ENCODE results near the gene SLC7A11.

The SLC7A11 gene

DNA sequence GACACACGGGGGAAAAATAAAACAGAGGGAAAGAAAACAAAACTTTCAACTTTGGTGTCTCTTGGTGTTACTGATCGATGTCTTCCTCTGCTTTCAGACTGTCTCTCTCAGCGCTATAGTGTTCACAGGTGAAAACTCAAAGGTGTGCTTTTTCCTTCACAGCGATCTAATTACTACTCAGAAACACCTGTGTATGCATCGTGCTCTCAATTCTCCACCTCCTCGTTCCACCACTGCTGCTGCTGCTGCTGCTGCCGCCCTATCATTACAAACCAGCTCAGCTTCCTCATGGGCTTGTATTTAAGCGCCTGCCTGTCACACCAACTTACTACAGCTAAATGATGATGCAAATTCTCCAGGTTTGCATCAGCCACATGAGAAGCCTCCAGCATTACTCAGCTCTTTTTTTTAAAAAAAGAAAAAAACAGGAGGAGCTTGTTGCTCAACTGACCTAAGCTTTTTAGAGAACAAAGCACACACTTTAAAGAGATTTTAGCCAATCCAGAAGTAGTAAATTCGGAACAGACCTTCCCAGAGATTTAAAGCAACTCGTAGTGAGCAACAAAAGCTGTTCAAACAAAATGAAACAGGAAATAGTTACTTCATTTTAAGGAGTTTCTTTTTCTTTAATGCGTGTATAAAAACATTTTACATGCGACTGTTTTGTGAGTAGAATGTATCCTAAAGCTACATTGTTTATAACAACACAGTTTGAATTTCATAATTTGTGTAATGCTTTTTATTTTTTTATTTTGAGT is at the start of gene SLC7A11:
Gene SLC7A11 (minus strand): TSS at position 274 of the 758 bp plus-strand sequence. CDS start 280 bp downstream, outside the sequence.
- Mint-ChIP-seq H3K4me1 (peaks cover 12% of the 10 kb centered on the region), H3K9me3 (no peaks in the 10 kb centered on the region), H3K27me3 (no peaks in the 10 kb centered on the region), H3K27ac (peak within 1 kb of the TSS; percentile 25), H3K36me3 (no peaks in the 10 kb centered on the region), H3K4me3 (peak within 1 kb of the TSS; percentile 81)
- DNase-seq (ENCODE audit: low spot score in 2 of 2): peak in 1 of 2 donors; percentile 24
- ATAC-seq (ENCODE audit: low read depth): peak; percentile 98

DNA sequence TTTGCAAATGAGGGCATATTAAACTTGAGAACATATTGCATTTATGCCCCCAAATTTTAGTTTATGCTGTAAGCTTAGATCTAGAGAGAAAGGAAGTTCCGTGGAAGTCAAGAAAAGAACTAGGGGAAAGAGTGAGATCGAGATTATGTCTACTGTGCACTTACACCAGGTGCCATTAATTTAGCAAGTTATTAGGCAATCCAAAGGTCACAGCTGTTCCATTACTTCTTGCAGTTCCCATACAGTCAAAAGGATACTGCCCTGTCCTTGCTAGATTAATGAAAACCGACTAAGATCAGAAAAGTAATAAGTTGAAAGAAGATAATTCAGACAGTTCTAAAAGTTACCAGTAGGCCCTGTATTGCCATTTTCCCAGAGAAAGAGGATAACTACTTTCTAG is 49.3 kb upstream of the SLC7A11 start:
- Mint-ChIP-seq H3K9me3 (no peaks in the 10 kb centered on the region), H3K36me3 (no peaks in the 10 kb centered on the region), H3K27me3 (no peaks in the 10 kb centered on the region), H3K4me3 (no peak overlapping the region), H3K27ac (no peak overlapping the region), H3K4me1 (no peaks in the 10 kb centered on the region)
- no peak for DNase-seq (ENCODE audit: low spot score in 2 of 2)
- no peak for ATAC-seq (ENCODE audit: low read depth)

DNA sequence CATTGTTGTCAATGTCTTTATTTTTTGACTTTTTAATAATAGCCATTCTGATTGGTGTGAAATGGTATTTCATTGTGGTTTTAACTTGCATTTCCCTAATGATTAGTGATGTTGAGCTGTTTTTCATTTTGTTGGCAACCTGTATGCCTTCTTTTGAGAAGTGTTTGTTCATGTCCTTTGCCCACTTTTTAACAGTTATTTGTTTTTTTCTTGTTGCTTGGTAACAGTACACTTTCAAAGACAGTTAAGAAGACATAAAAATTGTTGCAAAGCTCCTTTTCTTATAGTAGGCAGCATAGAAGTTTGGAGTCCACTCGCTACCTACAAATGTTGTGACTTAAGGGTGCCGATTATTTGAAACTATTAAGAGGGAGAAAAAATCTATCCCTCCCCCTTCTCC is 48.7 kb upstream of the SLC7A11 start:
- Mint-ChIP-seq H3K27me3 (no peaks in the 10 kb centered on the region), H3K27ac (no peak overlapping the region), H3K36me3 (no peaks in the 10 kb centered on the region), H3K9me3 (no peaks in the 10 kb centered on the region), H3K4me1 (no peaks in the 10 kb centered on the region), H3K4me3 (no peak overlapping the region)
- no peak for ATAC-seq (ENCODE audit: low read depth)
- DNase-seq (ENCODE audit: low spot score in 2 of 2): no peak

- Mint-ChIP-seq H3K4me1 (no peaks in the 10 kb centered on the region), H3K27ac (no peak overlapping the region), H3K36me3 (no peaks in the 10 kb centered on the region), H3K9me3 (peaks cover 3% of the 10 kb centered on the region), H3K4me3 (no peak overlapping the region), H3K27me3 (no peaks in the 10 kb centered on the region)
- no peak for ATAC-seq (ENCODE audit: low read depth)
- no peak for DNase-seq (ENCODE audit: low spot score in 2 of 2)
Observed at GRCh38 chr4:138279286-138279685, 37.1 kb upstream of the SLC7A11 start.

- Mint-ChIP-seq H3K4me1 (no peaks in the 10 kb centered on the region), H3K27ac (no peak overlapping the region), H3K36me3 (no peaks in the 10 kb centered on the region)
Observed at GRCh38 chr4:138277133-138277532, 35.0 kb upstream of the SLC7A11 start.

GRCh38 chr4:138275963-138276621 is 33.9 kb upstream of the SLC7A11 start:
- DNase-seq (ENCODE audit: low spot score in 2 of 2) (no peak), ATAC-seq (ENCODE audit: low read depth) (no peak)
- no peaks in the 10 kb centered on the region for H3K4me1 Mint-ChIP-seq
- no peak overlapping the region for H3K4me3 Mint-ChIP-seq
- no peaks in the 10 kb centered on the region for H3K27me3 Mint-ChIP-seq
- H3K27ac Mint-ChIP-seq: no peak overlapping the region
- H3K9me3 Mint-ChIP-seq: no peaks in the 10 kb centered on the region
- H3K36me3 Mint-ChIP-seq: no peaks in the 10 kb centered on the region

More at GRCh38 chr4:138277133-138277532, 35.0 kb upstream of the SLC7A11 start:
- H3K9me3 Mint-ChIP-seq: peaks cover 2% of the 10 kb centered on the region
- no peaks in the 10 kb centered on the region for H3K27me3 Mint-ChIP-seq
- H3K4me3 Mint-ChIP-seq: no peak overlapping the region
- DNase-seq (ENCODE audit: low spot score in 2 of 2) (no peak), ATAC-seq (ENCODE audit: low read depth) (no peak)

GRCh38 chr4:138275216-138275615 is 33.1 kb upstream of the SLC7A11 start:
- H3K4me3 Mint-ChIP-seq: no peak overlapping the region
- no peak overlapping the region for H3K27ac Mint-ChIP-seq
- H3K27me3 Mint-ChIP-seq: no peaks in the 10 kb centered on the region
- DNase-seq (ENCODE audit: low spot score in 2 of 2) (no peak), ATAC-seq (ENCODE audit: low read depth) (no peak)
- H3K4me1 Mint-ChIP-seq: no peaks in the 10 kb centered on the region
- H3K36me3 Mint-ChIP-seq: no peaks in the 10 kb centered on the region
- H3K9me3 Mint-ChIP-seq: no peaks in the 10 kb centered on the region

DNA sequence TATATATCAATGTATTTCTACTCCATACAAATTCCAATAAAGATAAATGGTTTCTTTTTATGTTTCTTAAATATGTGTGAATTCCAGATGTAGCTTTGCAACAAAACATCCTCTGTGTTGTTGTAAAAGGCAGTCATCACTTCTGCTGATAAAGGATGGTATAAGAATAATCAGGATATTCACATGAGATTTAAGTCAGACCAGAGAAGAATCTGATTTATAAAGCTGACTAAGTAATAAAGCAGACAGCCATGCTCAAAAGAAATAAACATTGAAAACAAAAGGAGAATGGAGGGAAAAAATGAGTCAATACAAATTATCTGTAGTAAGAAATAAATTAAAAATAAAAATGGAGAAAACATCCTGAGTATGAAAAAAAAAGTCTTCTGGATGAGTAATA is 27.0 kb upstream of the SLC7A11 start:
- ATAC-seq (ENCODE audit: low read depth) (no peak), DNase-seq (ENCODE audit: low spot score in 2 of 2) (no peak)
- Mint-ChIP-seq H3K27me3 (no peaks in the 10 kb centered on the region), H3K4me3 (no peak overlapping the region), H3K9me3 (no peaks in the 10 kb centered on the region), H3K27ac (no peak overlapping the region), H3K36me3 (no peaks in the 10 kb centered on the region), H3K4me1 (no peaks in the 10 kb centered on the region)

- Mint-ChIP-seq H3K36me3 (no peaks in the 10 kb centered on the region), H3K4me3 (no peak overlapping the region), H3K27ac (no peak overlapping the region), H3K27me3 (no peaks in the 10 kb centered on the region), H3K9me3 (no peaks in the 10 kb centered on the region), H3K4me1 (no peaks in the 10 kb centered on the region)
- DNase-seq (ENCODE audit: low spot score in 2 of 2) (no peak), ATAC-seq (ENCODE audit: low read depth) (no peak)
Observed at GRCh38 chr4:138267835-138268234, 25.7 kb upstream of the SLC7A11 start.

DNA sequence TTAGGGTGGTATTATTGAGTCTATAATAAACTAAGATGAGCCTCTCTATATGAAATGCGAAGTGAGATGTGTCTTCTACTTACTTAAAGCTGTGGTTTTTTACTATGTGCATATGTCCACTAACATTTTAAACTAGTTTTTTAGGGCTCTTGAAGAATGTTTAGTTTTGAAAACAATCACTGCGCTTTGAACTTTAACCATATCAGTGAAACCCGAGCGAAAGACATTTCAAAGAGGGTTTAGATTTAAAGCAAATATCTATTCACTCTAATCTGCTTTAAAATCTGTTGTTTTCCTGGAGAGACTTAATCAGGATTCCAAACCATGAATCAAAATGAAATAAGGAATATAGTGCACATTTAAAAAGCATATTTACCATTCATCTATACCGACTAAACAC is 24.8 kb upstream of the SLC7A11 start:
- Mint-ChIP-seq H3K27ac (no peak overlapping the region), H3K4me1 (no peaks in the 10 kb centered on the region), H3K4me3 (no peak overlapping the region), H3K27me3 (no peaks in the 10 kb centered on the region), H3K9me3 (no peaks in the 10 kb centered on the region), H3K36me3 (no peaks in the 10 kb centered on the region)
- ATAC-seq (ENCODE audit: low read depth) (no peak), DNase-seq (ENCODE audit: low spot score in 2 of 2) (no peak)

- ATAC-seq (ENCODE audit: low read depth) (no peak), DNase-seq (ENCODE audit: low spot score in 2 of 2) (no peak)
- no peak overlapping the region for H3K27ac Mint-ChIP-seq
- H3K36me3 Mint-ChIP-seq: no peaks in the 10 kb centered on the region
- H3K4me3 Mint-ChIP-seq: no peak overlapping the region
- H3K27me3 Mint-ChIP-seq: no peaks in the 10 kb centered on the region
- no peaks in the 10 kb centered on the region for H3K4me1 Mint-ChIP-seq
- no peaks in the 10 kb centered on the region for H3K9me3 Mint-ChIP-seq
Observed at GRCh38 chr4:138263247-138263816, 21.2 kb upstream of the SLC7A11 start.

GRCh38 chr4:138262469-138262868 is 20.3 kb upstream of the SLC7A11 start:
- no peak overlapping the region for H3K27ac Mint-ChIP-seq
- ATAC-seq (ENCODE audit: low read depth) (no peak), DNase-seq (ENCODE audit: low spot score in 2 of 2) (no peak)
- no peaks in the 10 kb centered on the region for H3K4me1 Mint-ChIP-seq
- no peaks in the 10 kb centered on the region for H3K27me3 Mint-ChIP-seq
- H3K4me3 Mint-ChIP-seq: no peak overlapping the region
- H3K9me3 Mint-ChIP-seq: no peaks in the 10 kb centered on the region
- no peaks in the 10 kb centered on the region for H3K36me3 Mint-ChIP-seq

DNA sequence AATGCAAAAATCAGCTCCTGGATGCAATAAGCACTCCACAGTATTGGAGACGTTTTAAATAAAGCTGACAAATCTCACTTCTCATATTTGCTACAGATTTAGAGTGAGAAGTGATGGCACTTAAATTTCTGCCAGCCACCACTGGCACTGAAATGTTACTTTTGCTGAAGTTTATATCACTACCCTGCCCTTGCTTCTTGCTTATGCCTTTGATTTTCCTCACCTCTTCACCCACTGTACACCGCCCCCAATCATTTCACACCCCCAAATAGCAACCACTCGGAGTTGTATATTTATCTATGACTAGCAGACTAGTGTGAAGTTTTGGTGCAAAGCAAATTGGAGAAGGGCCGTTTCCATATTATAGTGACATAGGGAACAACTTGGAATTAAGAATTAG is 19.9 kb upstream of the SLC7A11 start:
- DNase-seq (ENCODE audit: low spot score in 2 of 2) (no peak), ATAC-seq (ENCODE audit: low read depth) (no peak)
- H3K36me3 Mint-ChIP-seq: no peaks in the 10 kb centered on the region
- no peaks in the 10 kb centered on the region for H3K27me3 Mint-ChIP-seq
- H3K4me1 Mint-ChIP-seq: no peaks in the 10 kb centered on the region
- no peak overlapping the region for H3K27ac Mint-ChIP-seq
- no peak overlapping the region for H3K4me3 Mint-ChIP-seq
- H3K9me3 Mint-ChIP-seq: no peaks in the 10 kb centered on the region

DNA sequence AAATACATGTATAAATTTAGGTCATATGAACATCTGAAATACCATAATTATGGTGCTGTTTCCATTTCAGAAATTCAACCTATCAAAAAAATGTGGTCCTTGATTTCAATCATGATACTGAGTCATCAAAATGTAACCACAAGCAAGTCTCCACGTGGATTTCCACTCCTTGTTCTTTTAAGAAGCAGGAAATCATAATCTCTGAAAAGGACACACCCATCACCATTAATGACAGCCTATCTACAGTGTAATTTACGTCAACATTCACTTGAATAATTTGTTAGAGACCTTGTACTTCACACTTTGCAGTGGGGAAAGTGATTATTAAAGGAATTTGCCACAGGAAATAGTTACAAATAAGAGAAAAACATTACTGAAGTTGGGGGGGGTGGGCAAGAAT is 17.7 kb upstream of the SLC7A11 start:
- Mint-ChIP-seq H3K9me3 (no peaks in the 10 kb centered on the region), H3K27ac (no peak overlapping the region), H3K4me3 (no peak overlapping the region), H3K36me3 (no peaks in the 10 kb centered on the region), H3K27me3 (no peaks in the 10 kb centered on the region), H3K4me1 (peaks cover 4% of the 10 kb centered on the region)
- DNase-seq (ENCODE audit: low spot score in 2 of 2) (no peak), ATAC-seq (ENCODE audit: low read depth) (no peak)
